ENCODE measurements around the gene DTL.

Gene DTL

DNA sequence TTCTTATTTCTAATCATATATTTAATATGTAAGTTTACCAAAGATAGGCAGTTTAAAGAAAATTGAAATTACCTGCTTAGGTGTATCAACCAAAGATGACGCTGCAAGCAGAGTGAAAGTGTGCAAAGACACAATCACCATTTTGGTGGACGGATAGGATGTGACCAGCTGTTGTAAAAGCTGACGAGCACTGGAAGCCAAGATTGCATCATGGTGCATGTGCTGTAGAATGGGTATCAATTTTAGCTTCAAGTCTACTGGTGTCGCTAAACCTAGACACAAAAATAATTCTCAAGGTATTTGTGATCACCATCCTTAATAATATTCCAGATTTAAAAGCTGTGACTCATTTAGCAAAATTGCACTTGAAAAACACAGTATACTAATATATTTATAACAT, 28.4 kb upstream of the DTL start:
- no peak overlapping the region for H3K4me3 ChIP-seq (ENCODE audit: low read depth, low read length)
- in situ Hi-C loops (cut with HindIII; ENCODE audit: low sequenced_read_pairs), result no loop called here
- TF ChIP-seq, protein P1, sequence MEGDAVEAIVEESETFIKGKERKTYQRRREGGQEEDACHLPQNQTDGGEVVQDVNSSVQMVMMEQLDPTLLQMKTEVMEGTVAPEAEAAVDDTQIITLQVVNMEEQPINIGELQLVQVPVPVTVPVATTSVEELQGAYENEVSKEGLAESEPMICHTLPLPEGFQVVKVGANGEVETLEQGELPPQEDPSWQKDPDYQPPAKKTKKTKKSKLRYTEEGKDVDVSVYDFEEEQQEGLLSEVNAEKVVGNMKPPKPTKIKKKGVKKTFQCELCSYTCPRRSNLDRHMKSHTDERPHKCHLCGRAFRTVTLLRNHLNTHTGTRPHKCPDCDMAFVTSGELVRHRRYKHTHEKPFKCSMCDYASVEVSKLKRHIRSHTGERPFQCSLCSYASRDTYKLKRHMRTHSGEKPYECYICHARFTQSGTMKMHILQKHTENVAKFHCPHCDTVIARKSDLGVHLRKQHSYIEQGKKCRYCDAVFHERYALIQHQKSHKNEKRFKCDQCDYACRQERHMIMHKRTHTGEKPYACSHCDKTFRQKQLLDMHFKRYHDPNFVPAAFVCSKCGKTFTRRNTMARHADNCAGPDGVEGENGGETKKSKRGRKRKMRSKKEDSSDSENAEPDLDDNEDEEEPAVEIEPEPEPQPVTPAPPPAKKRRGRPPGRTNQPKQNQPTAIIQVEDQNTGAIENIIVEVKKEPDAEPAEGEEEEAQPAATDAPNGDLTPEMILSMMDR (IDR thresholded peaks at IDR 0.05; ENCODE audit: low read depth, low read length, missing control alignments), result no peak
- no peak for DNase-seq (ENCODE audit: low read depth)

DNA sequence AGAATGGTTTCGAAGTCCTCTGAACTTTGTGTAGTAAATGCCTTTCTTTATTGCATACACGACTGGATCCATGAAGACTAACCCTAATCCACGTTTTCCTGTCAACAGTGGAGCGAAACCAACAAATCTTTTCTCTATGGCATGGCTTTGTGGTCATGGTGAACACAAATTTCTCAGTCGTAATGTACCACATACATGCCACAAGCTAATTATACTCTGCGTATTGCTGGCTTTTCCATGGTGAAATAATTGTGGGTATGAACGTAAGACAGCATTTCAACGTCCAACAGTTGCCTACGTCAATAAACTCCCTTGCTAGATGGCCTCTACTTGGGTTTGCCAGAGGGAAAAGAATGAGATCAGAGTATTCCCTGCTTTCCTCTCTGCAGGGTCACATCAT, 27.7 kb upstream of the DTL start:
- in situ Hi-C loops (cut with HindIII; ENCODE audit: low sequenced_read_pairs), result no loop called here
- H3K4me3 ChIP-seq (ENCODE audit: low read depth, low read length), result no peak overlapping the region
- TF ChIP-seq, protein P1 (IDR thresholded peaks at IDR 0.05; ENCODE audit: low read depth, low read length, missing control alignments), result no peak
- DNase-seq (ENCODE audit: low read depth), result no peak

GRCh38 chr1:212009561-212009960, 26.0 kb upstream of the DTL start:
- no peak for DNase-seq (ENCODE audit: low read depth)
- in situ Hi-C loops (cut with HindIII; ENCODE audit: low sequenced_read_pairs), result no loop called here
- TF ChIP-seq, protein P1 (IDR thresholded peaks at IDR 0.05; ENCODE audit: low read depth, low read length, missing control alignments), result no peak
- H3K4me3 ChIP-seq (ENCODE audit: low read depth, low read length), result no peak overlapping the region

- TF ChIP-seq, protein P1 (IDR thresholded peaks at IDR 0.05; ENCODE audit: low read depth, low read length, missing control alignments), result no peak
- no peak for DNase-seq (ENCODE audit: low read depth)
- in situ Hi-C loops (cut with HindIII; ENCODE audit: low sequenced_read_pairs), result no loop called here
- no peak overlapping the region for H3K4me3 ChIP-seq (ENCODE audit: low read depth, low read length)
These were observed 25.5 kb upstream of the DTL start for GRCh38 chr1:212010004-212010403.

- peak; percentile 40 for DNase-seq (ENCODE audit: low read depth)
- TF ChIP-seq, protein P1 (IDR thresholded peaks at IDR 0.05; ENCODE audit: low read depth, low read length, missing control alignments), result peak; percentile 100
- no peak overlapping the region for H3K4me3 ChIP-seq (ENCODE audit: low read depth, low read length)
- in situ Hi-C loops (cut with HindIII; ENCODE audit: low sequenced_read_pairs), result no loop called here
These were observed 23.4 kb upstream of the DTL start for GRCh38 chr1:212012034-212012740.

- in situ Hi-C loops (cut with HindIII; ENCODE audit: low sequenced_read_pairs), result no loop called here
- TF ChIP-seq, protein P1 (IDR thresholded peaks at IDR 0.05; ENCODE audit: low read depth, low read length, missing control alignments), result no peak
- DNase-seq (ENCODE audit: low read depth), result no peak
- H3K4me3 ChIP-seq (ENCODE audit: low read depth, low read length), result no peak overlapping the region
These were observed 21.9 kb upstream of the DTL start for GRCh38 chr1:212013672-212014071.
